Endothelial cell of umbilical vein (primary cell): ENCODE data around the gene IER3IP1. TPM values are rescaled to one million over a fixed set of nuclear protein-coding genes. Genes with fewer than 3 reads are reported as not detected.

Experiments used
- BruUV-seq: library from RNA; stranded (reverse); fragments of 400-500 nt; replicated peaks from 2 replicates; lab custom pipeline; 2021; lab: Mats Ljungman, UMichigan
- CTCF ChIA-PET: fragments of 300-600, 350-600 bp; sonication (Branson Sonifier 250); formaldehyde crosslinking; loops from one replicate; lab custom pipeline; 2021; ENCODE audit warnings: antibody characterized with exemption, inconsistent platforms; lab: Charles Lee
- POLR2A ChIA-PET: fragments of 300-600, 350-600 bp; sonication (Branson Sonifier 250); formaldehyde crosslinking; loops from one replicate; lab custom pipeline; 2021; ENCODE audit warnings: antibody characterized with exemption, inconsistent platforms; lab: Charles Lee
- DNase-seq: peaks from one replicate; pipeline ENCODE4 v3.0.0-alpha.2; 2011; ENCODE audit warnings: low read depth, low spot score
- FAIRE-seq: peaks from 2 replicates; lab custom pipeline; 2011; peaks lifted over from hg19 to GRCh38; lab: Jason Lieb, UNC
- H2AFZ ChIP-seq: 2 replicates; pipeline ENCODE4 v1.6.0; 2012; ENCODE audit warnings: low read depth, low read length, control low read depth, inconsistent platforms
- H3K27ac ChIP-seq: 2 replicates; pipeline ENCODE4 v1.5.1; 2011; ENCODE audit warnings: low read depth, mild to moderate bottlenecking, control low read depth, low read length, moderate library complexity; ENCODE audit not compliant: insufficient read depth
- H3K27me3 ChIP-seq, 2 experiments: 2 replicates each; pipeline versions ENCODE4 v1.6.0 to v1.6.1; 2011; ENCODE audit warnings: low read length in 2 of 2, mixed read lengths in 1 of 2; ENCODE audit not compliant: control insufficient read depth in 2 of 2, insufficient read depth in 2 of 2
- H3K36me3 ChIP-seq, 2 experiments: 2 replicates in 1 of 2; 3 replicates in 1 of 2; pipeline ENCODE4 v1.5.1; 2011; ENCODE audit warnings: low read length in 2 of 2, mild to moderate bottlenecking in 1 of 2, moderate library complexity in 1 of 2; ENCODE audit not compliant: control insufficient read depth in 2 of 2, insufficient read depth in 2 of 2; ENCODE audit errors: extremely low read depth in 1 of 2
- H3K4me1 ChIP-seq: 3 replicates; pipeline ENCODE4 v1.5.1; 2011; ENCODE audit warnings: mild to moderate bottlenecking, low read length; ENCODE audit not compliant: control insufficient read depth, insufficient read depth; ENCODE audit errors: extremely low read depth
- H3K4me2 ChIP-seq: 2 replicates; pipeline ENCODE4 v1.6.1; 2011; ENCODE audit warnings: low read length, control low read depth, mixed read lengths; ENCODE audit not compliant: insufficient read depth
- H3K4me3 ChIP-seq, 3 experiments: fragments of 200-600 bp in 1 of 3; sonication (generic), shearing (Covaris generic) in 1 of 3; replicated peaks in 1 of 3; 2 replicates each; pipeline ENCODE4 v1.5.1; 2011 to 2016; ENCODE audit warnings: control low read depth in 3 of 3, low read length in 3 of 3, mild to moderate bottlenecking in 2 of 3, inconsistent platforms in 1 of 3, low read depth in 1 of 3, moderate library complexity in 1 of 3; ENCODE audit not compliant: insufficient read depth in 1 of 3
- H3K79me2 ChIP-seq: 2 replicates; pipeline ENCODE4 v1.6.0; 2012; ENCODE audit warnings: low read length, inconsistent platforms; ENCODE audit not compliant: control insufficient read depth, insufficient read depth
- H3K9ac ChIP-seq: replicated peaks from 2 replicates; pipeline ENCODE3; 2011; ENCODE audit warnings: low read length, control low read depth; ENCODE audit not compliant: insufficient read depth; ENCODE audit errors: extremely low read depth
- H3K9me1 ChIP-seq: replicated peaks from 3 replicates; pipeline ENCODE4 v1.6.0; 2011; ENCODE audit warnings: mild to moderate bottlenecking, low read length; ENCODE audit not compliant: control insufficient read depth, insufficient read depth; ENCODE audit errors: extremely low read depth
- H3K9me3 ChIP-seq: replicated peaks from 2 replicates; pipeline ENCODE4 v1.5.1; 2012; ENCODE audit warnings: low read length, inconsistent platforms; ENCODE audit not compliant: control insufficient read depth, insufficient read depth
- H4K20me1 ChIP-seq: replicated peaks from 2 replicates; pipeline ENCODE3; 2011; ENCODE audit warnings: mild to moderate bottlenecking, low read length; ENCODE audit not compliant: control insufficient read depth, insufficient read depth; ENCODE audit errors: extremely low read depth
- CTCF ChIP-seq, 2 donors: IDR thresholded peaks; 1 replicate in 1 of 2; 2 replicates in 1 of 2; pipeline ENCODE4 v1.5.1; 2011; ENCODE audit warnings: low read length in 2 of 2, mild to moderate bottlenecking in 2 of 2, moderate library complexity in 2 of 2, control low read depth in 1 of 2, inconsistent platforms in 1 of 2, low read depth in 1 of 2; ENCODE audit not compliant: insufficient read depth in 1 of 2; ENCODE audit errors: extremely low read depth in 1 of 2
- EZH2 ChIP-seq: IDR thresholded peaks from 2 replicates; pipeline ENCODE4 v1.6.1; 2012; ENCODE audit warnings: borderline replicate concordance, low read depth, mild to moderate bottlenecking, moderate library complexity, low read length, inconsistent platforms; ENCODE audit not compliant: severe bottlenecking
- FOS ChIP-seq: IDR thresholded peaks from 2 replicates; pipeline ENCODE4 v1.6.1; 2011; ENCODE audit warnings: mild to moderate bottlenecking, low read length, moderate library complexity, borderline replicate concordance; ENCODE audit not compliant: insufficient read depth
- GATA2 ChIP-seq: IDR thresholded peaks from 2 replicates; pipeline ENCODE4 v1.7.0; 2011; ENCODE audit warnings: low read depth, mild to moderate bottlenecking, moderate library complexity, mixed read lengths, low read length; ENCODE audit not compliant: insufficient read length, insufficient read depth
- JUN ChIP-seq: IDR thresholded peaks from 2 replicates; pipeline ENCODE4 v1.6.1; 2011; ENCODE audit warnings: borderline replicate concordance, low read depth; ENCODE audit not compliant: insufficient read length, insufficient read depth
- MAX ChIP-seq: IDR thresholded peaks from 2 replicates; pipeline ENCODE4 v1.6.1; 2011; ENCODE audit not compliant: insufficient read depth, insufficient read length
- MYC ChIP-seq: IDR thresholded peaks from one replicate; pipeline ENCODE4 v1.6.1; 2011; ENCODE audit warnings: mild to moderate bottlenecking, low read depth, low read length
- POLR2A ChIP-seq: IDR thresholded peaks from 2 replicates; pipeline ENCODE4 v1.6.1; 2012; ENCODE audit warnings: low read depth, mild to moderate bottlenecking, control low read depth, low read length
- POLR2AphosphoS5 ChIP-seq: IDR thresholded peaks from 2 replicates; pipeline ENCODE4 v1.6.1; 2012; ENCODE audit warnings: low read depth, mild to moderate bottlenecking, control low read depth, low read length, moderate library complexity; ENCODE audit not compliant: insufficient read depth
- dilution Hi-C: fragments of 300-500 bp; cut with MboI; formaldehyde crosslinking; loops from one replicate; pipeline ENCODE4 v1.15.0; 2019; ENCODE audit warnings: low sequenced_read_pairs; ENCODE audit not compliant: extremely low pct_ligation_motif_present
- intact Hi-C: fragments of 100-400 bp; cut with micrococcal nuclease; formaldehyde crosslinking; loops from one replicate; pipeline ENCODE4 v1.10.0; 2022
- polyA plus RNA-seq, 4 experiments: library from polyadenylated mRNA; depleted of rRNA in 3 of 4; stranded (reverse) in 3 of 4; unstranded in 1 of 4; fragments of >200 nt; gene quantifications; 2 replicates each; pipeline versions ENCODE4 v1.2.1 to v1.2.3, GENCODE V29; 2011 to 2012; ENCODE audit warnings: missing spikeins in 1 of 4
- total RNA-seq: library from RNA; stranded (reverse); gene quantifications from 2 replicates; pipeline ENCODE4 v1.2.3, GENCODE V29; 2021

Gene IER3IP1
- total and polyA plus RNA-seq, 2 donors (not counting 3 experiments of a cell fraction or from before 2014, with no cell fraction given): 9.6 to 14.2 TPM

DNA sequence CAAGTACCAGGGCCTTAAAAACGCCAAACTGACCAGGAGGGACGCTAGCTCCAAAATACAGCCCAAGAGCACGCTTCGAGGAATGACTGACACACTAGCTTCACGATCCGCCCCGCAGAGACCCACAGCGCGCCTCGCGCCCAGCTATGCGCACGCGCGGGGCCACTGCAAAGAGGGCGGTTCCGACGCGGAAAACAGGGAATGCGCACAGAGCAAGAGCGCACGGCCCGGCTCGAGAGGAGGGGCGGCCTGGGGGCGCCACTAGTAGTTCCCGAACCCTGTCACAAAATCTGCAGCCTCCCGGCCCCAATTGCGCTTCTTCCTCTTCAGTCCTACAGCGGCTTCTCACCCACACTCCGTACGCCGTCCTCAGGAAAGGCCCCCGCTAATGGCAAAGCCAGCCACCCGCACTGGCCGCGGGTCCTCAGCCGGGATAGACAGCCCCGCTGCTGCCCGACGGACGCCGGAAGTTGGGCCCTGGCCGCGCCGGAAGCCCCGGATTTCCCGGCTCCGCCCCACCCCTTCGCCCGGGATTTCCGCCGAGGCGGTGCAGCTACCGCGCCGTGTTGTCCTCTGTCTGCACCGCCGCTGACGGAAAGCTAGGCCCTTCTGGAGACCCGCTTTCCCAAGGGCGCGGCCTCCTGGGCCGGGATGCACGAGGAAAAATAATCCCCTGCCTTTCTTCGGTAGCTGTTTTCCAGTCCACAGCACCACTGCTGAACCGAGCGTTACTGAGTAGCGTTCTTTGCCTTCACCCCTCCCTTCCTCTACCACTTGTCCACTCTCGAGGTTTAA is 25.9 kb downstream of the IER3IP1 start, which contains the start of gene HDHD2:
HDHD2 (minus strand) TSS at position 472 of the 795 bp plus-strand sequence. CDS start 14,061 bp downstream, outside the sequence.
- Histone ChIP-seq H3K27me3 (no peaks in the 10 kb centered on the region), H3K27ac (peak within 1 kb of the TSS; percentile 63), H3K4me1 (peaks cover 15% of the 10 kb centered on the region), H3K9me3 (no peaks in the 10 kb centered on the region), H4K20me1 (no peaks in the 10 kb centered on the region), H2AFZ (peak within 1 kb of the TSS; percentile 73), H3K4me2 (peak within 1 kb of the TSS; percentile 80), H3K36me3 (peaks cover 1 to 3% of the 10 kb centered on the region in 2 experiments), H3K79me2 (peaks cover 17% of the 10 kb centered on the region), H3K4me3 (peak within 1 kb of the TSS; percentile 45 to 72 (median 57)), H3K9me1 (no peaks in the 10 kb centered on the region), H3K9ac (peak within 1 kb of the TSS; percentile 62)
- POLR2A ChIA-PET: interaction anchor here (0.5 to 0.7 kb wide), 3 partner anchors 15 to 1404 kb away, joined by 3 to 6 read pairs (median 3); no protein-coding TSS in a partner anchor
- CTCF ChIA-PET: interaction anchor here (0.9 to 2.1 kb wide), 6 partner anchors 8 to 606 kb away, joined by 3 to 17 read pairs (median 6); no protein-coding TSS in a partner anchor
- intact Hi-C loops: loop anchor here (1.0 kb wide), 2 partner anchors 26 to 50 kb away; partner anchors contain the start of gene IER3IP1
- peak; percentile 95 for TF ChIP-seq POLR2A
- TF ChIP-seq POLR2AphosphoS5: peak; percentile 98
- TF ChIP-seq GATA2: no peak
- peak; percentile 82 for DNase-seq
- BruUV-seq: TSS peak; percentile 60
- FAIRE-seq: peak; percentile 92
- dilution Hi-C loops: no loop called here

DNA sequence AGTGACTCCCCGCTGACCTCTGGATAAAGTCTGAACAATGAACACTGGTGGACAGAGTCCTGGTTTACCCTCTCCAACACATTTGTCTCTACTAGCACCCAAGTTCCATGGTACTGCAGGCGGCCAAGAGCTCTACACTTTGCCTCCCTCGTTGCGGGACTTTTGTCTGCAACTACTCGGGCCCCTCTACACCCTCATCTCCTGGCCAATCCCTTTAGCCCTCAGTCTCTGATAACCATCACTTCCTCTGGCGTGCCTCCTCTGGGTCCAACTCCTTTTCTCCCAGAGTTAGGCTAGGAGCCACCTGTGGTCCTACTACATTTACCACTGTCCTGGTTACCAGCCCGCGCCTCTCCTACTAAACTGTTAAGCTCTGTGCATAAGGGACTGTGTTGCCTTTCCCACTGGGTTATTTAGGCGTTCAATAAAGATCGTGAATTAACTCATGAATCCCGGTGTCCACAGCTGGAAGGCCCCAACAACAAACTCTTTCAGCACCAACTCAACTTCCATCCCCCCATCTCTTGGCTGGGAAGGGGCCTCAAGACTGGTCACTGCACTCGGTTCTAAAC is 26.6 kb downstream of the IER3IP1 start:
- TF ChIP-seq POLR2A (no peak), FOS (no peak), JUN (no peak), MYC (no peak), CTCF (IDR thresholded peaks at IDR 0.05; ENCODE audit: extremely low read depth in 1 of 2, insufficient read depth in 1 of 2, low read depth in 1 of 2, low read length in 2 of 2) (no peak), GATA2 (no peak), POLR2AphosphoS5 (no peak), EZH2 (no peak), MAX (no peak)
- H3K9me3 ChIP-seq: no peaks in the 10 kb centered on the region
- no peak for DNase-seq
- peak overlapping the region; percentile 63 for H3K27ac ChIP-seq
- POLR2A ChIA-PET: interaction anchor here (0.5 to 0.7 kb wide), 2 partner anchors 42 to 1403 kb away, joined by 3 read pairs; no protein-coding TSS in a partner anchor
- H3K9me1 ChIP-seq: no peaks in the 10 kb centered on the region
- H3K36me3 ChIP-seq: peaks cover 1 to 3% of the 10 kb centered on the region in 2 experiments
- peak overlapping the region; percentile 45 to 72 (median 57) for H3K4me3 ChIP-seq
- H3K9ac ChIP-seq: peak overlapping the region; percentile 62
- H4K20me1 ChIP-seq: no peaks in the 10 kb centered on the region
- H3K4me1 ChIP-seq: peaks cover 15% of the 10 kb centered on the region
- peak overlapping the region; percentile 73 for H2AFZ ChIP-seq
- peaks cover 17% of the 10 kb centered on the region for H3K79me2 ChIP-seq
- H3K27me3 ChIP-seq: no peaks in the 10 kb centered on the region
- intact Hi-C loops (loop anchor here (1.0 kb wide), 3 partner anchors 8 to 49 kb away; partner anchors contain the start of gene IER3IP1), dilution Hi-C loops (no loop called here)
- CTCF ChIA-PET: interaction anchor here (0.9 to 2.1 kb wide), 6 partner anchors 9 to 607 kb away, joined by 3 to 17 read pairs (median 6); no protein-coding TSS in a partner anchor
- BruUV-seq: no TSS peak
- H3K4me2 ChIP-seq: peak overlapping the region; percentile 80
- FAIRE-seq: peak; percentile 35
